Rectal smooth muscle tissue (tissue), 1 donor: ENCODE measurements around the gene NSG1.

Source experiments
- H3K27ac ChIP-seq: one replicate; pipeline ENCODE4 v1.7.0; 2013; ENCODE audit warnings: low read depth, low read length, inconsistent platforms
- H3K27me3 ChIP-seq: one replicate; pipeline ENCODE4 v1.7.0; 2013; ENCODE audit warnings: low read length; ENCODE audit not compliant: control insufficient read depth, insufficient read depth
- H3K36me3 ChIP-seq: one replicate; pipeline ENCODE4 v1.7.0; 2013; ENCODE audit warnings: low read length; ENCODE audit not compliant: control insufficient read depth, insufficient read depth
- H3K4me1 ChIP-seq: one replicate; pipeline ENCODE4 v1.7.0; 2013; ENCODE audit warnings: low read length; ENCODE audit not compliant: control insufficient read depth, insufficient read depth
- H3K4me3 ChIP-seq: one replicate; pipeline ENCODE4 v1.7.0; 2013; ENCODE audit warnings: low read length
- H3K9ac ChIP-seq: one replicate; pipeline ENCODE4 v1.7.0; 2013; ENCODE audit warnings: low read length

The NSG1 gene

GRCh38 chr4:4438891-4439290, 52.0 kb downstream of the NSG1 start:
- H3K4me3 ChIP-seq: no peak overlapping the region
- H3K27ac ChIP-seq: no peak overlapping the region
- no peak overlapping the region for H3K9ac ChIP-seq
- H3K4me1 ChIP-seq: no peaks in the 10 kb centered on the region
- no peaks in the 10 kb centered on the region for H3K27me3 ChIP-seq
- H3K36me3 ChIP-seq: peaks cover 13% of the 10 kb centered on the region

- Histone ChIP-seq H3K9ac (no peak overlapping the region), H3K27me3 (no peaks in the 10 kb centered on the region), H3K4me1 (no peaks in the 10 kb centered on the region), H3K36me3 (peaks cover 13% of the 10 kb centered on the region), H3K4me3 (no peak overlapping the region), H3K27ac (no peak overlapping the region)
These were observed 52.9 kb downstream of the NSG1 start for GRCh38 chr4:4439782-4440181.

- Histone ChIP-seq H3K9ac (no peak overlapping the region), H3K27me3 (no peaks in the 10 kb centered on the region), H3K4me3 (no peak overlapping the region), H3K36me3 (peaks cover 12% of the 10 kb centered on the region), H3K27ac (no peak overlapping the region), H3K4me1 (no peaks in the 10 kb centered on the region)
These were observed 53.6 kb downstream of the NSG1 start for GRCh38 chr4:4440333-4441061.

GRCh38 chr4:4443821-4444220, 56.9 kb downstream of the NSG1 start:
- H3K4me1 ChIP-seq: no peaks in the 10 kb centered on the region
- H3K4me3 ChIP-seq: no peak overlapping the region
- no peaks in the 10 kb centered on the region for H3K27me3 ChIP-seq
- H3K9ac ChIP-seq: no peak overlapping the region
- no peak overlapping the region for H3K27ac ChIP-seq
- no peaks in the 10 kb centered on the region for H3K36me3 ChIP-seq

GRCh38 chr4:4446434-4446833, 59.5 kb downstream of the NSG1 start:
- Histone ChIP-seq H3K36me3 (no peaks in the 10 kb centered on the region), H3K9ac (no peak overlapping the region), H3K4me1 (no peaks in the 10 kb centered on the region), H3K27ac (no peak overlapping the region), H3K4me3 (no peak overlapping the region), H3K27me3 (no peaks in the 10 kb centered on the region)

GRCh38 chr4:4455210-4455865, 68.4 kb downstream of the NSG1 start:
- H3K27me3 ChIP-seq: no peaks in the 10 kb centered on the region
- H3K4me3 ChIP-seq: no peak overlapping the region
- H3K36me3 ChIP-seq: peaks cover 17% of the 10 kb centered on the region
- H3K4me1 ChIP-seq: no peaks in the 10 kb centered on the region
- no peak overlapping the region for H3K9ac ChIP-seq
- H3K27ac ChIP-seq: no peak overlapping the region

- Histone ChIP-seq H3K36me3 (peaks cover 17% of the 10 kb centered on the region), H3K9ac (no peak overlapping the region), H3K27me3 (no peaks in the 10 kb centered on the region), H3K27ac (no peak overlapping the region), H3K4me1 (no peaks in the 10 kb centered on the region), H3K4me3 (no peak overlapping the region)
These were observed 69.4 kb downstream of the NSG1 start for GRCh38 chr4:4456351-4456750.

- Histone ChIP-seq H3K36me3 (peaks cover 17% of the 10 kb centered on the region), H3K9ac (no peak overlapping the region), H3K27me3 (no peaks in the 10 kb centered on the region), H3K4me3 (no peak overlapping the region), H3K27ac (no peak overlapping the region), H3K4me1 (no peaks in the 10 kb centered on the region)
These were observed 70.1 kb downstream of the NSG1 start for GRCh38 chr4:4456816-4457578.

- H3K9ac ChIP-seq: no peak overlapping the region
- peaks cover 17% of the 10 kb centered on the region for H3K36me3 ChIP-seq
- H3K27me3 ChIP-seq: no peaks in the 10 kb centered on the region
- H3K4me3 ChIP-seq: no peak overlapping the region
- no peak overlapping the region for H3K27ac ChIP-seq
- no peaks in the 10 kb centered on the region for H3K4me1 ChIP-seq
These were observed 71.1 kb downstream of the NSG1 start for GRCh38 chr4:4457803-4458553.

- no peak overlapping the region for H3K9ac ChIP-seq
These were observed 72.3 kb downstream of the NSG1 start for GRCh38 chr4:4459181-4459580.

GRCh38 chr4:4460759-4461158, 73.9 kb downstream of the NSG1 start:
- H3K9ac ChIP-seq: no peak overlapping the region
- H3K27me3 ChIP-seq: no peaks in the 10 kb centered on the region
- H3K4me1 ChIP-seq: no peaks in the 10 kb centered on the region
- no peak overlapping the region for H3K27ac ChIP-seq
- H3K36me3 ChIP-seq: peaks cover 9% of the 10 kb centered on the region
- no peak overlapping the region for H3K4me3 ChIP-seq

More at GRCh38 chr4:4459181-4459580, 72.3 kb downstream of the NSG1 start:
- Histone ChIP-seq H3K27me3 (no peaks in the 10 kb centered on the region), H3K36me3 (peaks cover 13% of the 10 kb centered on the region), H3K4me3 (no peak overlapping the region), H3K4me1 (no peaks in the 10 kb centered on the region), H3K27ac (no peak overlapping the region)

- Histone ChIP-seq H3K27ac (no peak overlapping the region), H3K36me3 (peaks cover 12% of the 10 kb centered on the region), H3K4me3 (no peak overlapping the region), H3K4me1 (no peaks in the 10 kb centered on the region), H3K9ac (no peak overlapping the region), H3K27me3 (no peaks in the 10 kb centered on the region)
These were observed 74.3 kb downstream of the NSG1 start for GRCh38 chr4:4461178-4461577.
